OCI-LY3 (cell line): ENCODE data around the gene BEND7.

Source experiments
- H2AFZ ChIP-seq: fragments of 200-600, 300-600 bp; shearing (Covaris generic); 2 replicates; pipeline ENCODE4 v1.6.0; 2014; ENCODE audit warnings: antibody characterized with exemption, low read depth, low read length
- H3K27ac ChIP-seq: fragments of 200-600, 300-600 bp; sonication (generic); 2 replicates; pipeline ENCODE4 v1.5.1; 2014; ENCODE audit warnings: mild to moderate bottlenecking, low read length, moderate library complexity, mixed read lengths
- H3K27me3 ChIP-seq: fragments of 200-600, 300-600 bp; sonication (generic); 2 replicates; pipeline ENCODE4 v1.6.1; 2014; ENCODE audit warnings: low read depth, low read length, mixed read lengths
- H3K36me3 ChIP-seq: fragments of 200-600, 300-600 bp; sonication (generic); replicated peaks from 2 replicates; pipeline ENCODE3; 2014; ENCODE audit warnings: low read depth, low read length, mixed read lengths
- H3K4me1 ChIP-seq: fragments of 300-600, 200-600 bp; sonication (generic); 2 replicates; pipeline ENCODE4 v1.6.1; 2014; ENCODE audit warnings: low read length, mixed read lengths
- H3K4me2 ChIP-seq: fragments of 200-600, 300-600 bp; sonication (generic); 2 replicates; pipeline ENCODE4 v1.6.1; 2014; ENCODE audit warnings: low read length, mixed read lengths
- H3K4me3 ChIP-seq: fragments of 300-600, 200-600 bp; sonication (generic); 2 replicates; pipeline ENCODE4 v1.5.1; 2014; ENCODE audit warnings: antibody characterized with exemption, mild to moderate bottlenecking, low read length, moderate library complexity
- H3K79me2 ChIP-seq: fragments of 300-600, 200-600 bp; shearing (Covaris generic); 2 replicates; pipeline ENCODE4 v1.6.1; 2014; ENCODE audit warnings: mild to moderate bottlenecking, low read length, mixed read lengths
- H3K9ac ChIP-seq: fragments of 300-600, 200-600 bp; shearing (Covaris generic); 2 replicates; pipeline ENCODE4 v1.6.0; 2014; ENCODE audit warnings: mild to moderate bottlenecking, low read length, moderate library complexity
- H3K9me3 ChIP-seq: fragments of 200-600, 300-600 bp; shearing (Covaris generic); 2 replicates; pipeline ENCODE4 v1.6.1; 2014; ENCODE audit warnings: low read length, mixed read lengths; ENCODE audit not compliant: insufficient read depth
- H4K20me1 ChIP-seq: fragments of 200-600, 300-600 bp; sonication (generic); 2 replicates; pipeline ENCODE4 v1.6.1; 2016; ENCODE audit warnings: low read length, mixed read lengths; ENCODE audit not compliant: insufficient read depth
- CTCF ChIP-seq: fragments of 200-600, 300-600 bp; sonication (generic); IDR thresholded peaks from 2 replicates; pipeline ENCODE4 v1.5.1; 2014; ENCODE audit warnings: antibody characterized with exemption, low read length, low read depth
- EZH2phosphoT487 ChIP-seq: fragments of 200-600 bp; shearing (Covaris generic); IDR thresholded peaks from 2 replicates; pipeline ENCODE4 v1.6.1; 2018; ENCODE audit warnings: antibody characterized with exemption, mixed run types, low read depth

BEND7 gene

DNA sequence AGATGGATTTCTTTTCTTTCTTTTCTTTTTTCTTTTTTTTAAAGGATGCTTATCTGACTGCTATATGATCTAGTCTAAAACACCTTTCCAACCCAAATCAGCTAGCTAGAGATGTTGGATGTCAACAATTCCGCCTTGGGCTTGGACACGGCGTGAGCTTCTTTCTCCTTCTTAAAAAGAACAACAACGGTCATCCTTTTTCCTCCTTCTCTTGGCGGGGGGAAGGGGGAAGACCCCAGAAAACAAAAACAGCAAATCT, 1.0 kb downstream of the BEND7 start:
- Histone ChIP-seq H4K20me1 (no peaks in the 10 kb centered on the region), H3K79me2 (no peaks in the 10 kb centered on the region), H3K9me3 (no peaks in the 10 kb centered on the region), H3K27me3 (peaks cover 16% of the 10 kb centered on the region; the same call in 1 of the 2 replicates), H3K4me1 (no peaks in the 10 kb centered on the region), H2AFZ (no peak overlapping the region), H3K4me2 (no peak overlapping the region), H3K4me3 (no peak overlapping the region), H3K36me3 (no peaks in the 10 kb centered on the region), H3K27ac (no peak overlapping the region), H3K9ac (no peak overlapping the region)
- TF ChIP-seq CTCF (no peak), EZH2phosphoT487 (no peak)

DNA sequence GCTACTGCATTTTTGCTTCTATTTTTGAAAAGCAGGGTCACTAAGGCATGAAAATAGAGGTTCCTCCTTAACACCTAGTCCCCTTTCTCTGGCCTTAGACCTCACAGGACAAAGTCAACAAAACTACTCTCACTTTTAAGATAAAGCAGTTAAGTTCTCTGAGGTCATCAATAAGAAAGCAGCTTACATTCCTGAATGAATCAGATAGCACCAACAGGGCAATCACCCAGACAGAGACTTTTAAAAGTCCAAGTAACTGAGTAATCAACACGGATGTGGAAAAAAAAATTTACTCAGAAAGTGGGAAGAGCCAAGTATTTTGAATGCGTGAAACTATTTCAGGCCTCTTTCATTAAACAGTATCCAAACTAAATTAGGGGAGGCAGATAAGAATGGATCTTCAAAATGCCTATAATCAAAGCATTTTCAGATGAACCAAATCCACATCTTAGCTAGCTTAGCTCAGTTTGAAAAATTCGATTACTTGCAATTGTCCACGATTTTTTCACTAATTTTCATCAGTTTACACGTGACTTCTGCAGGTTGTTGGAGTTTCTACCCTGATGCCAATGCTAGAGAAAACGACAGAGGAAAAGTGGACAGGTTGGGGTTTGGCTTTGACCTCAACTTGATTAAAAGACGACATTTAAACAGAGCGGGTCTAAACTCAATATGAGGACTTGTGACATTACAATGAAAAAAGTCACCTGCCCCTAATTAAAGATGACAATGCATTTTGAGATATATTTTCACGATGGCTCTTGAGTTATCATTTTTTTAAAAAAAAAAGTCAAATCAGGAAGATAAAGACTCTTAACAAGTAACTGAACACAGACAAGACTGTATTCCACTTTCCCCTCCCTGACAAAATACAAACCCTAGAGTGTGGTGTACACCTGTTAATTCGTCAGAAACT, 1.6 kb downstream of the BEND7 start:
- Histone ChIP-seq H3K27me3 (peaks cover 16% of the 10 kb centered on the region; the same call in 1 of the 2 replicates), H3K4me1 (no peaks in the 10 kb centered on the region), H3K36me3 (no peaks in the 10 kb centered on the region), H3K27ac (no peak overlapping the region), H3K9me3 (no peaks in the 10 kb centered on the region), H3K4me2 (no peak overlapping the region), H3K4me3 (no peak overlapping the region), H3K9ac (no peak overlapping the region), H2AFZ (no peak overlapping the region), H3K79me2 (no peaks in the 10 kb centered on the region), H4K20me1 (no peaks in the 10 kb centered on the region)
- TF ChIP-seq EZH2phosphoT487 (no peak), CTCF (no peak)

DNA sequence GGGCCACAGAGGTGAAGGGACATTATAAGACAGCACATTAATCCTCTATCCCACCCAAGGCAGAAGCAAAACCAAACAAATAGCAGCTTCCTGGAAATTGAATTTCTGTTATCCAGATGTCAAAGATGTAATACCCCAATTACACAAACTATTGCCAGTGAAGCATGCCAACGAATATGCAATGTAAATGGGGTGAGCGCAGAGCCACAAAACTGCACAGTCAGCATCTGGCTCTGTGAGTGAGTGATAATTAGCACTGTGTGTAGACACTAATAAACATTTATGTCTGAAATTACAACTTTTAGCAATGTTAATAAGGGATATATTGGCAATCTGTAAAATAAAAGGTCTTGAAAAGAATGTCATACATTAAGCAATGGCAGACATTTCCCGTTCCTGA, 3.2 kb downstream of the BEND7 start:
- TF ChIP-seq EZH2phosphoT487 (no peak), CTCF (no peak)
- Histone ChIP-seq H3K36me3 (no peaks in the 10 kb centered on the region), H3K9me3 (no peaks in the 10 kb centered on the region), H3K4me3 (no peak overlapping the region), H3K79me2 (no peaks in the 10 kb centered on the region), H3K27ac (no peak overlapping the region), H3K4me1 (no peaks in the 10 kb centered on the region), H3K9ac (no peak overlapping the region), H2AFZ (no peak overlapping the region), H3K27me3 (peaks cover 16% of the 10 kb centered on the region; the same call in 1 of the 2 replicates), H3K4me2 (no peak overlapping the region), H4K20me1 (no peaks in the 10 kb centered on the region)

GRCh38 chr10:13521026-13521425, 7.8 kb downstream of the BEND7 start:
- Histone ChIP-seq H3K27me3 (no peaks in the 10 kb centered on the region), H3K79me2 (no peaks in the 10 kb centered on the region), H3K9ac (no peak overlapping the region), H2AFZ (no peak overlapping the region), H3K27ac (no peak overlapping the region), H4K20me1 (no peaks in the 10 kb centered on the region), H3K9me3 (no peaks in the 10 kb centered on the region), H3K4me3 (no peak overlapping the region), H3K36me3 (no peaks in the 10 kb centered on the region), H3K4me1 (no peaks in the 10 kb centered on the region), H3K4me2 (no peak overlapping the region)
- TF ChIP-seq EZH2phosphoT487 (no peak), CTCF (no peak)
